ENCODE results near the gene PARD3.

GRCh38 chr10:34374356-34375045, 440.6 kb downstream of the PARD3 start:
- no peak for TF ChIP-seq PBX3 (IDR thresholded peaks at IDR 0.05)
- TF ChIP-seq CTCF (IDR thresholded peaks at IDR 0.05), result no peak
- TF ChIP-seq RAD21 (conservative IDR thresholded peaks at IDR 0.05 in 1 of 2, IDR thresholded peaks at IDR 0.05 in 1 of 2), result no peak
- no peak for TF ChIP-seq MAFK (IDR thresholded peaks at IDR 0.05; ENCODE audit: partially characterized antibody)
- no peak for TF ChIP-seq E2F6 (IDR thresholded peaks at IDR 0.05; ENCODE audit: borderline replicate concordance, low read depth)
- no peak for TF ChIP-seq BCL3 (IDR thresholded peaks at IDR 0.05)
- no peak for TF ChIP-seq POLR2A (IDR thresholded peaks at IDR 0.05; ENCODE audit: low read length)
- no peak for TF ChIP-seq ESRRA (IDR thresholded peaks at IDR 0.05; ENCODE audit: borderline replicate concordance, low read length)
- no peak for TF ChIP-seq MAX (IDR thresholded peaks at IDR 0.05)
- TF ChIP-seq RFX5 (IDR thresholded peaks at IDR 0.05), result no peak

Data from A549 (cell line).